ENCODE data around the gene BHMT2.

GRCh38 chr5:79059674-79060073, 9.9 kb upstream of the BHMT2 start:
- TF ChIP-seq GATA2 (IDR thresholded peaks at IDR 0.05; ENCODE audit: low read depth, low read length): no peak
- TF ChIP-seq GATA3 (IDR thresholded peaks at IDR 0.05; ENCODE audit: low read depth, low read length): no peak

Measured in SH-SY5Y (cell line).